Measurements from ENCODE around the gene YY1.

DNA sequence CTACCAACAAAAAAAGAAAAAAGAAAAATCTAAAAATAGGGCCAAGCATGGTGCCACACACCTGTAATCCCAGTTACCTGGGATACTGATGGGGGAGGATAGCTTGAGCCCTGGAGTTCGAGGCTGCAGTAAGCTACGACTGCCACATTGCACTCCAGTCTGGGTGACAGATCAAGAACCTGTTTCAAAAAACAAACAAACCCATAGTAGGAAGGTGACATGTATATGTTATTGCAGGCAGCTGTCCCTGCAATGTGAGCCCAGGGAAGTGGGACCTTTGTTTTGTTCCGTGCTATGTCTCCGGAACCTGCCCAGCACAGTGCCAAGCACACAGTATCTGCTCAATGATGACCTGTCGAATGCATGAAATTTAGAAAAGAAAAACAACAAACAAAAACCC is 37.2 kb upstream of the YY1 start:
- TF ChIP-seq POLR2AphosphoS5 (IDR thresholded peaks at IDR 0.05) = no peak
- TF ChIP-seq CTCF (IDR thresholded peaks at IDR 0.05) = no peak
